A673 (cell line): Measurements from ENCODE around the gene SPACA5. TPM values are rescaled to one million over a fixed set of nuclear protein-coding genes. Genes with fewer than 3 reads are reported as not detected.
"Not testable (repeated sequence)": the region's sequence is repeated elsewhere in the genome, so short reads cannot be mapped to it uniquely, and the experiment has no call there.

Experiments used
- Bru-seq: library from RNA; stranded (reverse); fragments of 400-500 nt; gene quantifications from one replicate; lab custom pipeline; 2021; lab: Mats Ljungman, UMichigan
- BruChase-seq, 2 experiments: library from RNA; stranded (reverse); fragments of 400-500 nt; gene quantifications; one replicate each; lab custom pipeline; 2021; lab: Mats Ljungman, UMichigan
- BruUV-seq: library from RNA; stranded (reverse); fragments of 400-500 nt; replicated peaks from 2 replicates; lab custom pipeline; 2021; lab: Mats Ljungman, UMichigan
- CTCF ChIA-PET: fragments of 300-600 bp; sonication (Branson Sonifier 250); formaldehyde crosslinking; loops from one replicate; lab custom pipeline; 2022; ENCODE audit warnings: antibody characterized with exemption; lab: Charles Lee
- POLR2A ChIA-PET: fragments of 300-600 bp; sonication (Branson Sonifier 250); formaldehyde crosslinking; loops from one replicate; lab custom pipeline; 2022; ENCODE audit warnings: antibody characterized with exemption; ENCODE audit not compliant: low non-redundant PET; lab: Charles Lee
- DNase-seq: peaks from one replicate; pipeline ENCODE4 v3.0.0-alpha.2; 2015; ENCODE audit warnings: low spot score
- H3K27ac ChIP-seq: fragments of 200-600 bp; sonication (generic); 2 replicates; pipeline ENCODE4 v1.5.1; 2016; ENCODE audit warnings: mixed run types, low read depth, mild to moderate bottlenecking, mixed read lengths, antibody characterized with exemption, low read length; ENCODE audit not compliant: poor library complexity, severe bottlenecking
- H3K27me3 ChIP-seq: fragments of 200-600 bp; sonication (generic); replicated peaks from 2 replicates; pipeline ENCODE4 v1.6.1; 2017; ENCODE audit warnings: mixed run types, low read depth, mild to moderate bottlenecking, mixed read lengths, antibody characterized with exemption, low read length; ENCODE audit not compliant: insufficient read depth, poor library complexity
- H3K36me3 ChIP-seq: fragments of 200-600 bp; sonication (generic); 2 replicates; pipeline ENCODE4 v1.6.1; 2016; ENCODE audit warnings: mixed run types, mild to moderate bottlenecking, mixed read lengths, antibody characterized with exemption, low read length; ENCODE audit not compliant: insufficient read depth, poor library complexity, severe bottlenecking
- H3K4me1 ChIP-seq: fragments of 200-600 bp; sonication (generic); 2 replicates; pipeline ENCODE4 v1.6.1; 2017; ENCODE audit warnings: mixed run types, mild to moderate bottlenecking, mixed read lengths, antibody characterized with exemption, low read length; ENCODE audit not compliant: insufficient read depth, poor library complexity, severe bottlenecking
- H3K4me3 ChIP-seq: fragments of 200-600 bp; sonication (generic); 2 replicates; pipeline ENCODE4 v1.5.1; 2016; ENCODE audit warnings: low read depth, mixed run types, mild to moderate bottlenecking, mixed read lengths, low read length; ENCODE audit not compliant: poor library complexity, severe bottlenecking
- H3K9me3 ChIP-seq: fragments of 200-600 bp; sonication (generic); 2 replicates; pipeline ENCODE4 v1.6.1; 2016; ENCODE audit warnings: mixed run types, low read depth, mild to moderate bottlenecking, mixed read lengths, antibody characterized with exemption, low read length; ENCODE audit not compliant: poor library complexity, severe bottlenecking
- CTCF ChIP-seq: fragments of 300-800, 200-600 bp; sonication (generic); conservative IDR thresholded peaks from 2 replicates; pipeline ENCODE4 v1.5.1; 2017; ENCODE audit warnings: low read depth, mild to moderate bottlenecking, antibody characterized with exemption, low read length, moderate library complexity, mixed read lengths
- EZH2 ChIP-seq: fragments of 200-600 bp; sonication (generic); IDR thresholded peaks from 2 replicates; pipeline ENCODE4 v1.6.1; 2017; ENCODE audit warnings: borderline replicate concordance, low read depth, mild to moderate bottlenecking, mixed read lengths, antibody characterized with exemption, low read length; ENCODE audit not compliant: poor library complexity, severe bottlenecking
- intact Hi-C: fragments of 100-400 bp; cut with micrococcal nuclease; formaldehyde crosslinking; loops from one replicate; pipeline ENCODE4 v1.10.0; 2022; ENCODE audit not compliant: unreplicated experiment
- long read RNA-seq: library from polyadenylated mRNA; stranded (forward); transcript quantifications from one replicate; pipeline ENCODE4 v2.0.0, GENCODE V29; 2022
- total RNA-seq: library from RNA; stranded (reverse); gene quantifications from 2 replicates; pipeline ENCODE4 v1.2.3, GENCODE V29; 2021

SPACA5 gene
- total RNA-seq: not detected in 2 replicates
- Bru-seq, nascent RNA: not detected
- percentile 11 among the genes with signal in this experiment for BruChase-seq, experiment 1, labeled RNA remaining after a 2-hour chase
- percentile 11 among the genes with signal in this experiment for BruChase-seq, experiment 2, labeled RNA remaining after a 6-hour chase
- long read RNA-seq: 0 reads

GRCh38 chrX:48006688-48007087, at the start of gene SPACA5:
TSS of gene SPACA5 (plus strand) at chrX:48006988. CDS start at chrX:48007803, 815 bp downstream.
- H3K27ac ChIP-seq, CTCF ChIA-PET, POLR2A ChIA-PET, DNase-seq, intact Hi-C loops, BruUV-seq, H3K4me3 ChIP-seq, H3K9me3 ChIP-seq, H3K4me1 ChIP-seq, H3K27me3 ChIP-seq, H3K36me3 ChIP-seq: not testable (repeated sequence)

- BruUV-seq, H3K4me1 ChIP-seq, CTCF ChIA-PET, H3K36me3 ChIP-seq, POLR2A ChIA-PET, DNase-seq, intact Hi-C loops, H3K27ac ChIP-seq, H3K4me3 ChIP-seq, H3K9me3 ChIP-seq, H3K27me3 ChIP-seq: not testable (repeated sequence)
These were observed 48.6 kb upstream of the SPACA5 start for GRCh38 chrX:47958206-47958605.

- ChIA-PET CTCF (interaction anchor here (0.6 kb wide), 1 partner anchor 131 kb away, joined by 3 read pairs; no protein-coding TSS in a partner anchor), POLR2A (no interaction called here)
- no peaks in the 10 kb centered on the region for H3K27me3 ChIP-seq
- no peak overlapping the region for H3K27ac ChIP-seq
- intact Hi-C loops: no loop called here
- peak; percentile 24 for DNase-seq
- TF ChIP-seq EZH2: no peak
- TF ChIP-seq CTCF: peak; percentile 42; the same call in 1 of the 2 replicates
- H3K4me1 ChIP-seq: no peaks in the 10 kb centered on the region
- no peaks in the 10 kb centered on the region for H3K9me3 ChIP-seq
- no peaks in the 10 kb centered on the region for H3K36me3 ChIP-seq
- BruUV-seq: no TSS peak
- no peak overlapping the region for H3K4me3 ChIP-seq
These were observed 47.9 kb upstream of the SPACA5 start for GRCh38 chrX:47958761-47959342.

GRCh38 chrX:47960406-47960805, 46.4 kb upstream of the SPACA5 start:
- intact Hi-C loops: no loop called here
- TF ChIP-seq EZH2 (no peak), CTCF (no peak)
- Histone ChIP-seq H3K27ac (no peak overlapping the region), H3K4me1 (no peaks in the 10 kb centered on the region), H3K9me3 (peaks cover 6% of the 10 kb centered on the region), H3K36me3 (no peaks in the 10 kb centered on the region), H3K4me3 (no peak overlapping the region), H3K27me3 (no peaks in the 10 kb centered on the region)
- DNase-seq: no peak
- BruUV-seq: no TSS peak
- ChIA-PET POLR2A (no interaction called here), CTCF (no interaction called here)

GRCh38 chrX:47961830-47962229, 45.0 kb upstream of the SPACA5 start:
- CTCF ChIA-PET, H3K27me3 ChIP-seq, H3K4me3 ChIP-seq, POLR2A ChIA-PET, DNase-seq, H3K36me3 ChIP-seq, H3K27ac ChIP-seq, BruUV-seq, H3K4me1 ChIP-seq, intact Hi-C loops, H3K9me3 ChIP-seq: not testable (repeated sequence)

- H3K36me3 ChIP-seq, H3K4me1 ChIP-seq, H3K27me3 ChIP-seq, CTCF ChIA-PET, H3K27ac ChIP-seq, H3K9me3 ChIP-seq, BruUV-seq, intact Hi-C loops, POLR2A ChIA-PET, DNase-seq, H3K4me3 ChIP-seq: not testable (repeated sequence)
These were observed 41.3 kb upstream of the SPACA5 start for GRCh38 chrX:47965526-47965925.
